GM23338 (cell line): ENCODE measurements around the gene COL24A1. TPM values are rescaled to one million over a fixed set of nuclear protein-coding genes. Genes with fewer than 3 reads are reported as not detected.

Experiments used
- ATAC-seq: fragments of 200-7000 bp; cut with Tn5 transposase; 3 replicates; pipeline ENCODE4 v1.9.1; 2020
- DNase-seq: peaks from one replicate; pipeline ENCODE4 v3.0.0-alpha.2; 2015; ENCODE audit warnings: low spot score
- H2AFZ ChIP-seq: fragments of 200-600 bp; sonication (generic); 2 replicates; pipeline ENCODE4 v1.8.0; 2016; ENCODE audit warnings: antibody characterized with exemption, mild to moderate bottlenecking, moderate library complexity
- H3F3A ChIP-seq: fragments of 200-600 bp; sonication (generic); replicated peaks from 2 replicates; pipeline ENCODE4 v1.8.0; 2017; ENCODE audit warnings: antibody characterized with exemption, mixed run types, low read depth
- H3K27ac ChIP-seq: fragments of 200-600 bp; sonication (generic); 2 replicates; pipeline ENCODE4 v1.6.1; 2016; ENCODE audit warnings: low read depth
- H3K27me3 ChIP-seq: fragments of 200-600 bp; sonication (generic); 2 replicates; pipeline ENCODE4 v1.8.0; 2016; ENCODE audit warnings: mild to moderate bottlenecking, mixed run types, moderate library complexity; ENCODE audit not compliant: insufficient read depth
- H3K36me3 ChIP-seq: fragments of 200-600 bp; sonication (generic); 2 replicates; pipeline ENCODE4 v1.8.0; 2016; ENCODE audit warnings: mild to moderate bottlenecking; ENCODE audit not compliant: insufficient read depth
- H3K4me1 ChIP-seq: fragments of 200-600 bp; sonication (generic); 2 replicates; pipeline ENCODE4 v1.8.0; 2016; ENCODE audit warnings: mild to moderate bottlenecking, moderate library complexity; ENCODE audit not compliant: insufficient read depth
- H3K4me2 ChIP-seq: fragments of 200-600 bp; sonication (generic); 2 replicates; pipeline ENCODE4 v1.7.1; 2017; ENCODE audit warnings: mixed run types
- H3K4me3 ChIP-seq: fragments of 200-600 bp; sonication (generic); 2 replicates; pipeline ENCODE4 v1.6.1; 2016; ENCODE audit warnings: mixed run types
- H3K79me2 ChIP-seq: fragments of 200-600 bp; sonication (generic); replicated peaks from 2 replicates; pipeline ENCODE4 v1.8.0; 2017; ENCODE audit warnings: mild to moderate bottlenecking; ENCODE audit not compliant: insufficient read depth
- H3K9me2 ChIP-seq: fragments of 200-600 bp; sonication (generic); 2 replicates; pipeline ENCODE4 v1.8.0; 2017; ENCODE audit not compliant: insufficient read depth
- H4K20me1 ChIP-seq: fragments of 200-600 bp; sonication (generic); replicated peaks from 2 replicates; pipeline ENCODE4 v1.8.0; 2017; ENCODE audit warnings: mild to moderate bottlenecking; ENCODE audit not compliant: insufficient read depth
- H3K27ac Mint-ChIP-seq: 2 replicates; pipeline ENCODE4 v1.8.0; 2020; ENCODE audit warnings: inconsistent platforms, mild to moderate bottlenecking, moderate library complexity, mixed read lengths
- H3K27me3 Mint-ChIP-seq: 3 replicates; pipeline ENCODE4 v1.8.0; 2022; ENCODE audit warnings: low read depth, mild to moderate bottlenecking, moderate library complexity, mixed read lengths, inconsistent platforms; ENCODE audit not compliant: insufficient read depth, poor library complexity
- H3K36me3 Mint-ChIP-seq: 3 replicates; pipeline ENCODE4 v1.8.0; 2021; ENCODE audit warnings: low read depth, mild to moderate bottlenecking, inconsistent platforms, moderate library complexity, mixed read lengths
- H3K4me1 Mint-ChIP-seq: 3 replicates; pipeline ENCODE4 v1.8.0; 2020; ENCODE audit warnings: mild to moderate bottlenecking, inconsistent platforms, mixed read lengths
- H3K4me3 Mint-ChIP-seq: 3 replicates; pipeline ENCODE4 v1.8.0; 2021; ENCODE audit warnings: moderate library complexity, mild to moderate bottlenecking, inconsistent platforms, mixed read lengths
- H3K9me3 Mint-ChIP-seq: 3 replicates; pipeline ENCODE4 v1.8.0; 2020; ENCODE audit warnings: moderate library complexity, mild to moderate bottlenecking, inconsistent platforms, mixed read lengths
- CREB1 ChIP-seq: fragments of 250-450 bp; sonication (Bioruptor Pico); IDR thresholded peaks from 2 replicates; pipeline ENCODE4 v1.5.0; 2020; ENCODE audit warnings: low read depth, mild to moderate bottlenecking, moderate library complexity
- CTCF ChIP-seq, 2 experiments: fragments of 200-600 bp in 1 of 2; sonication (generic) in 1 of 2; conservative IDR thresholded peaks; 2 replicates each; pipeline versions ENCODE4 v1.5.1 to v1.6.1; 2016 to 2017; ENCODE audit warnings: antibody characterized with exemption in 2 of 2, low read depth in 2 of 2, mild to moderate bottlenecking in 2 of 2, moderate library complexity in 1 of 2
- EZH2 ChIP-seq: fragments of 200-600 bp; sonication (generic); IDR thresholded peaks from one replicate; pipeline ENCODE4 v1.8.0; 2017; ENCODE audit warnings: antibody characterized with exemption, mild to moderate bottlenecking, low read depth; ENCODE audit not compliant: unreplicated experiment
- EZH2phosphoT487 ChIP-seq: fragments of 200-600 bp; sonication (generic); IDR thresholded peaks from one replicate; pipeline ENCODE4 v1.8.1; 2018; ENCODE audit warnings: antibody characterized with exemption; ENCODE audit not compliant: unreplicated experiment
- JUNB ChIP-seq: IDR thresholded peaks from one replicate; pipeline ENCODE4 v1.6.1; 2016; ENCODE audit warnings: antibody characterized with exemption; ENCODE audit not compliant: unreplicated experiment
- POLR2AphosphoS5 ChIP-seq: IDR thresholded peaks from 2 replicates; pipeline ENCODE4 v1.6.1; 2016; ENCODE audit warnings: antibody characterized with exemption, low read depth
- STAT1 ChIP-seq: IDR thresholded peaks from one replicate; pipeline ENCODE4 v1.6.1; 2016; ENCODE audit warnings: antibody characterized with exemption; ENCODE audit not compliant: unreplicated experiment
- ZNF114 ChIP-seq: fragments of 250-450 bp; sonication (Bioruptor Pico); IDR thresholded peaks from 2 replicates; pipeline ENCODE4 v1.5.0; 2020; ENCODE audit warnings: mild to moderate bottlenecking, moderate library complexity
- ZNF331 ChIP-seq: fragments of 250-450 bp; sonication (Bioruptor Pico); IDR thresholded peaks from 2 replicates; pipeline ENCODE4 v1.5.0; 2020; ENCODE audit warnings: low read depth, mild to moderate bottlenecking, moderate library complexity
- ZNF462 ChIP-seq: fragments of 250-450 bp; sonication (Bioruptor Pico); IDR thresholded peaks from 2 replicates; pipeline ENCODE4 v1.5.0; 2020; ENCODE audit warnings: mild to moderate bottlenecking, moderate library complexity
- polyA plus RNA-seq: library from polyadenylated mRNA; unstranded; fragments of >200 nt; fragmentation: Nextera tagmentation; extraction: Ambion mirVana; gene quantifications from 2 replicates; pipeline ENCODE4 v1.2.1, GENCODE V29; 2016
- total RNA-seq: library from RNA; depleted of rRNA; stranded (reverse); fragments of >200 nt; shearing (Covaris generic); gene quantifications from 2 replicates; pipeline ENCODE4 v1.2.3, GENCODE V29; 2014
- TF ChIP-seq, protein P1 (sequence below): IDR thresholded peaks from one replicate; pipeline ENCODE4 v1.6.1; 2018; ENCODE audit warnings: antibody characterized with exemption; ENCODE audit not compliant: unreplicated experiment

Gene COL24A1
- total and polyA plus RNA-seq, 2 experiments from 2014 or later, result 1.2 to 2.1 TPM

DNA sequence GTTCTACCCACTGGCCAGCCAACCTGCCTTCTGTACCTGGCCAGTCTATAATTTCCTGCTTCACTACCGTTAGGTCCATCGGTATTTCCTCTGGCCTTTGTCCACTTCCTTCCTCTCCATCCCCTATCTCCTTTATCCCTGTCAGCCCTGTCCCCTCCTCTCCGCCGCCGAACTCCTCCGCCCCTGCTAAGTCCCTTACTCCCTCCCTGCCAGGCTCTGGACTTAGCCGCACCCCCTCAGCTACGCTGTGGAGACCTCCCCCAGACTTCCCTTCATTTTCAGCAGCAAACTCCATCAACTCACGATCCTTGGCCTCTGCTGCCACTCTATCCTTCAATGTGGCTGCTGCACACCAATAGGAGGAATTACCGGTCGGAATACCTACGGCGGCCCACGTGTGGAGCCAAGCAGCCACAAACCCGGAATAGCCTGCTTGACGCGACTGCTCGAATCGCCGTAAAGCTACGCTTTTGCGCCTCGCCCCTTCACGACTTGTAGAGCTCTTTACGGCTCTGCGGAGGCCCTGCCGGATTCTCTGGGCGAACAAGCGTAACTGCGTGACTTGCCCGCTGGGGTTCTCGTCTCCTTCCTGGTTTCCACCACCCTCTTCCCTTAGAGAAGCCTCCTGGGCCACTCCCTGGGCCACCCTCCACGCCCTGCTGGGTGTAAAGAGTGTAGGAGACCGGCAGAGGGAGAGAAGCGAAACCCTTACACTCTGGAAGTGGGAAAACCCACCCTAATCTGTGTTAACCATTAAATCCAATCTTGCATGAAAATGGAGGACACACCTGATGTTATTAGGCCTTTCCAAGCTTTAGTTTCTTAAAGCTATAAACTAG lies 448.4 kb downstream of the COL24A1 start, which contains the start of gene ZNHIT6 (continued):
- TF ChIP-seq CTCF (conservative IDR thresholded peaks at IDR 0.05; ENCODE audit: low read depth in 2 of 2), result peak; percentile 18 to 26; a peak in 2 of 4 replicates
- no peak for TF ChIP-seq EZH2phosphoT487
- TF ChIP-seq CREB1 (CRISPR knock-in tag), result peak; percentile 57
- TF ChIP-seq EZH2, result no peak
- no peak for TF ChIP-seq ZNF331
- no peak for TF ChIP-seq ZNF114
- TF ChIP-seq POLR2AphosphoS5, result peak; percentile 89

DNA sequence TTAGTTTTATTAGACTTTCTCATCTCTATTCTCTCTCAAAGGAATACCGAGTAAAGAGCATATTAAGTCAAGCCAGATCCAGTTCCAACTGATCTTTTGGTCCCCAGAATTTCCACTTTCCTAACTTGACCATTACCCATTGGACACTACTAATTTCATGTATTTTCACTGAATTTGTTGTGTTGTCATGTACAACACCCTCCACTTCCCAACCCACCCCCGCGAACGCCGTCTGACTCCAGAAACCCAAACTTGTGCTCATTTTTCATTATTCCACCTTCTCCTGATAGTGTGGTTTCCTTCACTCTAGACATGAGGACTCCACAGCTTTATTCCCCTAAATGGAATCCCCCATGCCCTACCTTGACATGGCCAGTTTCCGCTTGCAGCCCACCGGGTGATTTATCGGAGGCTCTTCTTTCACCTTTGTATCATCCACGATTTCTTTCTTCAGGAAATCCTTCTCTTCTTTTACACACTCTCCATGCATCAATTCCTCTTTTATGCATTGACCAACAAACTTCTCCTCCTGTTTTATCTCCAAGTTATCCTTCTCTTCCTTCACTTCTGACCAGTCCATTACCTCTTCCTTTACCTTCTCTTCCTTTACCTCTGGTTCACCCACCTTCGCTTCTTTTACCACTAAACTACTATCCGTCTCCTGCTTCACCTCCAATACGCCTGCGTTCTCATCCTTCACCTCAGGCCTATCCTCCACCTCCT lies 449.1 kb downstream of the COL24A1 start:
- ATAC-seq (no peak; the same call in 1 of the 3 replicates), DNase-seq (no peak)
- H3K4me3 ChIP-seq, result peak overlapping the region; percentile 84
- Mint-ChIP-seq H3K36me3 (peaks cover 21% of the 10 kb centered on the region), H3K4me3 (no peak overlapping the region), H3K4me1 (peaks cover 2% of the 10 kb centered on the region; the same call in 1 of the 3 replicates), H3K27me3 (no peaks in the 10 kb centered on the region), H3K9me3 (no peaks in the 10 kb centered on the region), H3K27ac (no peak overlapping the region)
- H3K79me2 ChIP-seq, result peaks cover 54% of the 10 kb centered on the region
- H3F3A ChIP-seq, result no peaks in the 10 kb centered on the region
- peak overlapping the region; percentile 71 for H3K27ac ChIP-seq
- no peaks in the 10 kb centered on the region for H3K27me3 ChIP-seq
- H3K9me2 ChIP-seq, result no peaks in the 10 kb centered on the region
- peak overlapping the region; percentile 94 for H3K4me2 ChIP-seq
- H4K20me1 ChIP-seq, result no peaks in the 10 kb centered on the region
- peaks cover 17% of the 10 kb centered on the region for H3K36me3 ChIP-seq
- peaks cover 13% of the 10 kb centered on the region for H3K4me1 ChIP-seq
- peak overlapping the region; percentile 31; the same call in 1 of the 2 replicates for H2AFZ ChIP-seq
- TF ChIP-seq JUNB (no peak), STAT1 (no peak), ZNF331 (no peak), ZNF114 (no peak), EZH2 (no peak), ZNF462 (CRISPR knock-in tag) (no peak), CREB1 (CRISPR knock-in tag) (no peak)
- TF ChIP-seq, protein P1, sequence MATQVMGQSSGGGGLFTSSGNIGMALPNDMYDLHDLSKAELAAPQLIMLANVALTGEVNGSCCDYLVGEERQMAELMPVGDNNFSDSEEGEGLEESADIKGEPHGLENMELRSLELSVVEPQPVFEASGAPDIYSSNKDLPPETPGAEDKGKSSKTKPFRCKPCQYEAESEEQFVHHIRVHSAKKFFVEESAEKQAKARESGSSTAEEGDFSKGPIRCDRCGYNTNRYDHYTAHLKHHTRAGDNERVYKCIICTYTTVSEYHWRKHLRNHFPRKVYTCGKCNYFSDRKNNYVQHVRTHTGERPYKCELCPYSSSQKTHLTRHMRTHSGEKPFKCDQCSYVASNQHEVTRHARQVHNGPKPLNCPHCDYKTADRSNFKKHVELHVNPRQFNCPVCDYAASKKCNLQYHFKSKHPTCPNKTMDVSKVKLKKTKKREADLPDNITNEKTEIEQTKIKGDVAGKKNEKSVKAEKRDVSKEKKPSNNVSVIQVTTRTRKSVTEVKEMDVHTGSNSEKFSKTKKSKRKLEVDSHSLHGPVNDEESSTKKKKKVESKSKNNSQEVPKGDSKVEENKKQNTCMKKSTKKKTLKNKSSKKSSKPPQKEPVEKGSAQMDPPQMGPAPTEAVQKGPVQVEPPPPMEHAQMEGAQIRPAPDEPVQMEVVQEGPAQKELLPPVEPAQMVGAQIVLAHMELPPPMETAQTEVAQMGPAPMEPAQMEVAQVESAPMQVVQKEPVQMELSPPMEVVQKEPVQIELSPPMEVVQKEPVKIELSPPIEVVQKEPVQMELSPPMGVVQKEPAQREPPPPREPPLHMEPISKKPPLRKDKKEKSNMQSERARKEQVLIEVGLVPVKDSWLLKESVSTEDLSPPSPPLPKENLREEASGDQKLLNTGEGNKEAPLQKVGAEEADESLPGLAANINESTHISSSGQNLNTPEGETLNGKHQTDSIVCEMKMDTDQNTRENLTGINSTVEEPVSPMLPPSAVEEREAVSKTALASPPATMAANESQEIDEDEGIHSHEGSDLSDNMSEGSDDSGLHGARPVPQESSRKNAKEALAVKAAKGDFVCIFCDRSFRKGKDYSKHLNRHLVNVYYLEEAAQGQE, result no peak
